ENCODE measurements around the gene KIFAP3. TPM values are rescaled to one million over a fixed set of nuclear protein-coding genes. Genes with fewer than 3 reads are reported as not detected.
"Not testable (repeated sequence)": the region's sequence is repeated elsewhere in the genome, so short reads cannot be mapped to it uniquely, and the experiment has no call there.

The KIFAP3 gene
- total and polyA plus RNA-seq, 4 experiments from 2014 or later: 16.1 to 22.2 (median 18.5) TPM

DNA sequence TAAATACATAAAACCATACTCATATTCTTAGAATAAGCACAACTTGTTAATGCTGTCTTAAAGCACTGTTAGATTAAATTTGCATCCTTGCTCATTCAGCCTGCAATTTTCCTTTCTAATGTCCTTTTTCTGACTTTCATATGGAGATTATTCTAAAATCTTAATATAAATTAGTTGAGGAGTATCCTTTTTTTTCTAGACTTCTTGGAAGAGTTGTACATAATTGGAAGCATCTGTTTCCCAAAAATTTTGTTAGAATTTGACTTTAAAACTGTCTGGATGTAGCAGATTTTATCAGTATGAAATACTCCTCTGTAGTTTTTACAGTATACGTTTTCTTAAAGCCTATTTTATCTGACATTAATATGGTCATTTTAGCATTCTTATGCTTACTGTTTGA, 9.7 kb downstream of the KIFAP3 start:
- Histone ChIP-seq H3K9me3 (ENCODE audit: control insufficient read depth in 1 of 2, low read length in 2 of 2) (no peaks in the 10 kb centered on the region), H3K36me3 (ENCODE audit: insufficient read depth, low read length) (no peaks in the 10 kb centered on the region), H3K27me3 (ENCODE audit: insufficient read depth, low read length) (no peaks in the 10 kb centered on the region), H3K4me3 (ENCODE audit: low read length in 2 of 2) (no peak overlapping the region), H3K27ac (ENCODE audit: low read depth, low read length) (no peak overlapping the region), H3K4me1 (ENCODE audit: insufficient read depth, low read length) (peaks cover 27% of the 10 kb centered on the region)
- Mint-ChIP-seq H3K4me1 (peaks cover 31 to 46% (median 38%) of the 10 kb centered on the region in 4 donors), H3K27me3 (no peaks in the 10 kb centered on the region), H3K9me3 (peaks cover 0 to 8% (median 5%) of the 10 kb centered on the region in 8 donors), H3K27ac (no peak overlapping the region), H3K4me3 (no peak overlapping the region), H3K36me3 (peaks cover 11 to 14% of the 10 kb centered on the region in 2 donors)
- intact Hi-C loops (cut with micrococcal nuclease): no loop called here
- DNase-seq: no peak
- CTCF ChIA-PET (ENCODE audit: partially characterized antibody): no interaction called here
- POLR2A ChIA-PET (ENCODE audit: partially characterized antibody): no interaction called here

DNA sequence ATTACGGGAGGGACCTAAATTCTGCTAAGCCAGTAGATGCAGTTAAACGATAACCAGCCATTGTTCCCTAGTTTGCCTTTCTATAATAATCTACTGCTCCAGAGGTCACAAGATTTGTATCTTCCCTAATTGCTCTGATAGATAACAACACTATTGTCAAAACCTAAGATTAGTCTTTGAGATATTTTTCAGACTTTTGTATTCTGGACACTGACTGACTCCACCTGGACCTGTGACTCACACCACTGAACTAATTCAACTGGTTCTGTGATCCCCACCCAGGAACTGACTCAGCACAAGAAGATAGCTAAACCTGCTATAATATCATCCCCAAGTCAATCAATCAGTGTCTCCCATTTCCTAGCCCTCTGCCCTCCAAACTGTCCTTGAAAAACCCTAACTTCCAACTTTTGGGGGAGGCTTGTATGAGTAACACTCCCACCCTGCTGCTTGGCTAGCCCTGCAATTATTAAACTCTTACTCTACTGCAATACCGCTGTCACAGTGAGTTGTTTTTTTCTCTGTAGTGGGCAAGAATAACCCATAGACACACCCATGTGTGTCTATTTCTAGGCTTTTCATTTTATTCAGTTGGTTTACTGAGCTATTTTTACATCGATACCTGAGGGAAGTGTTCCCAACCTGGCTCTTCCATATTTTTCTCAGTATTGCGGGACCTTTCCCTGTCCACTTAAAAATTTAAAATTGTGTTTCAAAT, 11.2 kb downstream of the KIFAP3 start:
- intact Hi-C loops (cut with micrococcal nuclease): no loop called here
- Mint-ChIP-seq H3K27me3 (no peaks in the 10 kb centered on the region), H3K27ac (peak overlapping the region in 1 of 7 donors; percentile 36), H3K4me3 (no peak overlapping the region), H3K9me3 (peaks cover 0 to 8% (median 5%) of the 10 kb centered on the region in 8 donors), H3K4me1 (peaks cover 23 to 43% (median 33%) of the 10 kb centered on the region in 4 donors), H3K36me3 (peaks cover 11 to 14% of the 10 kb centered on the region in 2 donors)
- Histone ChIP-seq H3K36me3 (ENCODE audit: insufficient read depth, low read length) (no peaks in the 10 kb centered on the region), H3K27ac (ENCODE audit: low read depth, low read length) (no peak overlapping the region), H3K4me1 (ENCODE audit: insufficient read depth, low read length) (peaks cover 15% of the 10 kb centered on the region), H3K9me3 (ENCODE audit: control insufficient read depth in 1 of 2, low read length in 2 of 2) (no peaks in the 10 kb centered on the region), H3K4me3 (ENCODE audit: low read length in 2 of 2) (no peak overlapping the region), H3K27me3 (ENCODE audit: insufficient read depth, low read length) (no peaks in the 10 kb centered on the region)
- DNase-seq: no peak
- ChIA-PET CTCF (ENCODE audit: partially characterized antibody) (no interaction called here), POLR2A (ENCODE audit: partially characterized antibody) (no interaction called here)

- CTCF ChIA-PET (ENCODE audit: partially characterized antibody); DNase-seq; H3K9me3 ChIP-seq (ENCODE audit: control insufficient read depth in 1 of 2, low read length in 2 of 2); H3K4me3 ChIP-seq (ENCODE audit: low read length in 2 of 2); H3K4me1 ChIP-seq (ENCODE audit: insufficient read depth, low read length); POLR2A ChIA-PET (ENCODE audit: partially characterized antibody); H3K27ac Mint-ChIP-seq; H3K27ac ChIP-seq (ENCODE audit: low read depth, low read length); H3K27me3 Mint-ChIP-seq; H3K9me3 Mint-ChIP-seq; H3K27me3 ChIP-seq (ENCODE audit: insufficient read depth, low read length); intact Hi-C loops (cut with micrococcal nuclease); H3K36me3 ChIP-seq (ENCODE audit: insufficient read depth, low read length): not testable (repeated sequence)
- Mint-ChIP-seq H3K4me1 (peaks cover 17 to 31% (median 26%) of the 10 kb centered on the region in 4 donors), H3K4me3 (peak overlapping the region in 1 of 8 donors; percentile 24), H3K36me3 (peaks cover 11 to 14% of the 10 kb centered on the region in 2 donors)
Observed at GRCh38 chr1:170061676-170062075, 12.8 kb downstream of the KIFAP3 start.

DNA sequence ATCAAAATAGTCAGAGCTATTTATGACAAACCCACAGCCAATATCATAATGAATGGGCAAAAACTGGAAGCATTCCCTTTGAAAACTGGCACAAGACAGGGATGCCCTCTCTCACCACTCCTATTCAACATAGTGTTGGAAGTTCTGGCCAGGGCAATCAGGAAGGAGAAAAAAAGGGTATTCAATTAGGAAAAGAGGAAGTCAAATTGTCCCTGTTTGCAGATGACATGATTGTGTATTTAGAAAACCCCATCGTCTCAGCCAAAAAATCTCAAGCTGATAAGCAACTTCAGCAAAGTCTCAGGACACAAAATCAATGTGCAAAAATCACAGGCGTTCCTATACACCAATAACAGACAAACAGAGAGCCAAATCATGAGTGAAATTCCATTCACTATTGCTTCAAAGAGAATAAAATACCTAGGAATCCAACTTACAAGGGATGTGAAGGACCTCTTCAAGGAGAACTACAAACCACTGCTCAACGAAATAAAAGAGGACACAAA, 14.4 kb downstream of the KIFAP3 start:
- Mint-ChIP-seq H3K4me3 (peak overlapping the region in 1 of 8 donors; percentile 47), H3K4me1 (peaks cover 15 to 31% (median 24%) of the 10 kb centered on the region in 4 donors), H3K36me3 (peaks cover 14 to 19% of the 10 kb centered on the region in 2 donors)
- H3K4me3 ChIP-seq (ENCODE audit: low read length in 2 of 2); H3K27ac Mint-ChIP-seq; H3K27ac ChIP-seq (ENCODE audit: low read depth, low read length); H3K27me3 ChIP-seq (ENCODE audit: insufficient read depth, low read length); H3K9me3 ChIP-seq (ENCODE audit: control insufficient read depth in 1 of 2, low read length in 2 of 2); DNase-seq; H3K27me3 Mint-ChIP-seq; POLR2A ChIA-PET (ENCODE audit: partially characterized antibody); H3K9me3 Mint-ChIP-seq; H3K4me1 ChIP-seq (ENCODE audit: insufficient read depth, low read length); H3K36me3 ChIP-seq (ENCODE audit: insufficient read depth, low read length); intact Hi-C loops (cut with micrococcal nuclease): not testable (repeated sequence)
- CTCF ChIA-PET (ENCODE audit: partially characterized antibody): interaction anchor here (0.5 kb wide), 1 partner anchor 149 kb away, joined by 3 read pairs; no protein-coding TSS in a partner anchor

- no peak for DNase-seq
- H3K4me3 ChIP-seq (ENCODE audit: low read length in 2 of 2): no peak overlapping the region
- POLR2A ChIA-PET (ENCODE audit: partially characterized antibody): no interaction called here
- intact Hi-C loops (cut with micrococcal nuclease): no loop called here
- H3K4me1 ChIP-seq (ENCODE audit: insufficient read depth, low read length): no peaks in the 10 kb centered on the region
- peaks cover 4 to 20% (median 14%) of the 10 kb centered on the region in 4 donors for H3K4me1 Mint-ChIP-seq
- CTCF ChIA-PET (ENCODE audit: partially characterized antibody): no interaction called here
- H3K36me3 ChIP-seq (ENCODE audit: insufficient read depth, low read length): no peaks in the 10 kb centered on the region
- no peaks in the 10 kb centered on the region for H3K27me3 ChIP-seq (ENCODE audit: insufficient read depth, low read length)
- H3K27me3 Mint-ChIP-seq: no peaks in the 10 kb centered on the region
- peaks cover 71 to 82% of the 10 kb centered on the region in 2 donors for H3K36me3 Mint-ChIP-seq
- no peak overlapping the region for H3K4me3 Mint-ChIP-seq
- H3K27ac ChIP-seq (ENCODE audit: low read depth, low read length): no peak overlapping the region
- H3K27ac Mint-ChIP-seq: no peak overlapping the region
- H3K9me3 Mint-ChIP-seq: peaks cover 0 to 11% (median 4%) of the 10 kb centered on the region in 8 donors
- no peaks in the 10 kb centered on the region for H3K9me3 ChIP-seq (ENCODE audit: control insufficient read depth in 1 of 2, low read length in 2 of 2)
Observed at GRCh38 chr1:170049176-170049800, 25.2 kb downstream of the KIFAP3 start.

- CTCF ChIA-PET (ENCODE audit: partially characterized antibody): no interaction called here
- H3K4me3 ChIP-seq (ENCODE audit: low read length in 2 of 2): no peak overlapping the region
- Mint-ChIP-seq H3K9me3 (peaks cover 0 to 11% (median 4%) of the 10 kb centered on the region in 8 donors), H3K27ac (peak overlapping the region in 1 of 7 donors; percentile 77), H3K4me3 (no peak overlapping the region), H3K27me3 (no peaks in the 10 kb centered on the region), H3K36me3 (peaks cover 67 to 81% of the 10 kb centered on the region in 2 donors), H3K4me1 (peaks cover 1 to 20% (median 11%) of the 10 kb centered on the region in 4 donors)
- H3K4me1 ChIP-seq (ENCODE audit: insufficient read depth, low read length): no peaks in the 10 kb centered on the region
- no peaks in the 10 kb centered on the region for H3K36me3 ChIP-seq (ENCODE audit: insufficient read depth, low read length)
- intact Hi-C loops (cut with micrococcal nuclease): no loop called here
- H3K27ac ChIP-seq (ENCODE audit: low read depth, low read length): no peak overlapping the region
- no peaks in the 10 kb centered on the region for H3K27me3 ChIP-seq (ENCODE audit: insufficient read depth, low read length)
- POLR2A ChIA-PET (ENCODE audit: partially characterized antibody): no interaction called here
- no peak for DNase-seq
- H3K9me3 ChIP-seq (ENCODE audit: control insufficient read depth in 1 of 2, low read length in 2 of 2): no peaks in the 10 kb centered on the region
Observed at GRCh38 chr1:170048515-170048914, 26.0 kb downstream of the KIFAP3 start.

- H3K9me3 ChIP-seq (ENCODE audit: control insufficient read depth in 1 of 2, low read length in 2 of 2): no peaks in the 10 kb centered on the region
- intact Hi-C loops (cut with micrococcal nuclease): no loop called here
- H3K4me1 ChIP-seq (ENCODE audit: insufficient read depth, low read length): no peaks in the 10 kb centered on the region
- no peak overlapping the region for H3K4me3 ChIP-seq (ENCODE audit: low read length in 2 of 2)
- Mint-ChIP-seq H3K27me3 (no peaks in the 10 kb centered on the region), H3K4me3 (no peak overlapping the region), H3K9me3 (no peaks in the 10 kb centered on the region), H3K36me3 (peaks cover 36 to 58% of the 10 kb centered on the region in 2 donors), H3K4me1 (peaks cover 0 to 4% (median 1%) of the 10 kb centered on the region in 4 donors), H3K27ac (no peak overlapping the region)
- H3K27me3 ChIP-seq (ENCODE audit: insufficient read depth, low read length): no peaks in the 10 kb centered on the region
- no peak overlapping the region for H3K27ac ChIP-seq (ENCODE audit: low read depth, low read length)
- POLR2A ChIA-PET (ENCODE audit: partially characterized antibody): no interaction called here
- CTCF ChIA-PET (ENCODE audit: partially characterized antibody): no interaction called here
- H3K36me3 ChIP-seq (ENCODE audit: insufficient read depth, low read length): peaks cover 5% of the 10 kb centered on the region
- DNase-seq: no peak
Observed at GRCh38 chr1:170044187-170044586, 30.3 kb downstream of the KIFAP3 start.
